Omental fat pad (tissue), 4 donors: ENCODE data around the gene MYH6. TPM values are rescaled to one million over a fixed set of nuclear protein-coding genes. Genes with fewer than 3 reads are reported as not detected.

Experiments
- ATAC-seq: fragments of 150-250 bp; one replicate; pipeline ENCODE4 v1.9.1; 2016; ENCODE audit warnings: mild to moderate bottlenecking, moderate library complexity; ENCODE audit not compliant: low FRiP score
- DNase-seq: peaks from one replicate; pipeline ENCODE4 v3.0.0-alpha.2; 2019; ENCODE audit warnings: low spot score
- total RNA-seq, 4 donors: library from RNA; depleted of rRNA; stranded (reverse); fragments of >200 nt; gene quantifications; one replicate each; pipeline ENCODE4 v1.1.0, GENCODE V29; 2016
- TF ChIP-seq, protein P1 (sequence below), 3 donors: fragments of 450-650 bp; IDR thresholded peaks; one replicate each; pipeline ENCODE4 v1.5.1; 2016 to 2017; ENCODE audit warnings: antibody characterized with exemption in 3 of 3, mild to moderate bottlenecking in 3 of 3, moderate library complexity in 2 of 3

The MYH6 gene
- total RNA-seq, 4 donors from 2014 or later = not detected

- DNase-seq = no peak
- TF ChIP-seq, protein P1, sequence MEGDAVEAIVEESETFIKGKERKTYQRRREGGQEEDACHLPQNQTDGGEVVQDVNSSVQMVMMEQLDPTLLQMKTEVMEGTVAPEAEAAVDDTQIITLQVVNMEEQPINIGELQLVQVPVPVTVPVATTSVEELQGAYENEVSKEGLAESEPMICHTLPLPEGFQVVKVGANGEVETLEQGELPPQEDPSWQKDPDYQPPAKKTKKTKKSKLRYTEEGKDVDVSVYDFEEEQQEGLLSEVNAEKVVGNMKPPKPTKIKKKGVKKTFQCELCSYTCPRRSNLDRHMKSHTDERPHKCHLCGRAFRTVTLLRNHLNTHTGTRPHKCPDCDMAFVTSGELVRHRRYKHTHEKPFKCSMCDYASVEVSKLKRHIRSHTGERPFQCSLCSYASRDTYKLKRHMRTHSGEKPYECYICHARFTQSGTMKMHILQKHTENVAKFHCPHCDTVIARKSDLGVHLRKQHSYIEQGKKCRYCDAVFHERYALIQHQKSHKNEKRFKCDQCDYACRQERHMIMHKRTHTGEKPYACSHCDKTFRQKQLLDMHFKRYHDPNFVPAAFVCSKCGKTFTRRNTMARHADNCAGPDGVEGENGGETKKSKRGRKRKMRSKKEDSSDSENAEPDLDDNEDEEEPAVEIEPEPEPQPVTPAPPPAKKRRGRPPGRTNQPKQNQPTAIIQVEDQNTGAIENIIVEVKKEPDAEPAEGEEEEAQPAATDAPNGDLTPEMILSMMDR (IDR thresholded peaks at IDR 0.05) = no peak
- no peak for ATAC-seq
Observed at GRCh38 chr14:23434488-23435222, 26.6 kb upstream of the MYH6 start.

DNA sequence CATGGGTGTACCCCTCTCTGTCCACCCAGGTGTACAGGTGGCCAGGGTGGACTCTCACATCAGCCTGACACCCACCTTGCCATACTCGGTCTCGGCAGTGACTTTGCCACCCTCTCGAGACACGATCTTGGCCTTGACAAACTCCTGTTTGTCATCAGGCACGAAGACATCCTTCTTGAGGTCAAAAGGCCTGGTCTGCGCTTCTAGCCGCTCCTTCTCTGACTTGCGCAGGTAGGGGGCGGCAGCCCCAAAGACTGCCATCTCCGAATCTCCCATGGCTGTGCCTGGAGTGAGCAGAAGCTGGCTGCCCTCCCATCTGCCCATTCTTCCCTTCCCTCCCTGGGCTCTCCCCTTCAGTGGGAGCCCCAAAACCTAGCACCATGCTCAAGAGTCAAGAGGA is 25.4 kb upstream of the MYH6 start:
- DNase-seq (no peak), ATAC-seq (no peak)
- TF ChIP-seq, protein P1 (IDR thresholded peaks at IDR 0.05) = no peak

DNA sequence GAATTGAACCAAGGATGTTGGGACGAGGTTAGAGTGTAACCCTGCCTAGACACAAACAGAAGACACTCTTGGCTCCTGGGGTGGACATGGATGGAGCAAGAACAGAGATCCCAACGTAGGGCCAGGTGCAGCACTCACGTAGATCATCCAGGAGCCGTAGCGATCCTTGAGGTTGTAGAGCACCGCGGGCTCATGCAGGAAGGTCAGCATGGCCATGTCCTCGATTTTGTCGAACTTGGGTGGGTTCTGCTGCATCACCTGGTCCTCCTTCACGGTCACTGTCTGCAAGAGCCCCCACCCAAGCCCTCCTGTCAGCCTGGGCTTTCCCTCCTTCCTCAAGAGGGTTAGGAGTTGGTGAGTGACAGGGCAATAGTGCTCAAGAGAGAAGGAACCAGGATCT is 24.9 kb upstream of the MYH6 start:
- DNase-seq (no peak), ATAC-seq (no peak)
- TF ChIP-seq, protein P1 (IDR thresholded peaks at IDR 0.05) = no peak

DNA sequence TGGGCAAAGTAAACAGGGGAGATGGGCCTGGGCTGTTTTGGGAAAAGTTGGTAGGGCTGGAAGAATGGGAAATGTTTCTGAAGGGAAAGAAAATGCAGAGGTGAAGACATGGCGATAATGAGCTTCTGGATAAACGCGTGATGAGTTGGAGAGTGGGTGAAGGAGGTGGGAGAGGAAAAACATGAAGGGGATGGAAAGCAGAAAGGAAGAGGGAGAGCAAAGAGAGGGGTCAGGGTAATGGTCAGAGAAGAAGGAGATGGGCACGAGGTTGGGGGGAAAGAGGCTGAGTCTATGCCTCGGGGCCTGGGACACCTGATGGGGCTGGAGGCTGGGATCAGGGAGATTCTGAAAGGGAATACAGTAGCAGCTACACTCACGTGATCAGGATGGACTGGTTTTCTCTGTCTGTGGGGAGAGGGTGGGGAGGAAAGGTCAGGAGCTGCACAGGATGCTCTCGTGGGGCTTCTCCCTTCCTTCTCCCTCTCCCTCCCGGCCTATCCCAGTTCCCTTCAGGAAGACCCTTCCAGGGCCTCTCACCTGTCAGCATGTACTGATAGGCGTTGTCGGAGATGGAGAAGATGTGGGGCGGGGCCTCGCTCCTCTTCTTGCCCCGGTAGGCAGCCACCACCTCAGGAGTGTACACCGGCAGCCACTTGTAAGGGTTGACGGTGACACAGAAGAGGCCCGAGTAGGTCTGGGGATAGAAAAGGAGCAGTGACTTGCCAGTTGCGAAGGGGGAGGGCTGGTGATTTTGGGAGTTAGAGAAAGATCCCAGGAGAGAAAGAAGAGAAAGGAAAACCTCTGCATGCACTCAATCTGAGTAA is 24.2 kb upstream of the MYH6 start:
- DNase-seq (no peak), ATAC-seq (no peak)
- TF ChIP-seq, protein P1 (IDR thresholded peaks at IDR 0.05) = no peak

DNA sequence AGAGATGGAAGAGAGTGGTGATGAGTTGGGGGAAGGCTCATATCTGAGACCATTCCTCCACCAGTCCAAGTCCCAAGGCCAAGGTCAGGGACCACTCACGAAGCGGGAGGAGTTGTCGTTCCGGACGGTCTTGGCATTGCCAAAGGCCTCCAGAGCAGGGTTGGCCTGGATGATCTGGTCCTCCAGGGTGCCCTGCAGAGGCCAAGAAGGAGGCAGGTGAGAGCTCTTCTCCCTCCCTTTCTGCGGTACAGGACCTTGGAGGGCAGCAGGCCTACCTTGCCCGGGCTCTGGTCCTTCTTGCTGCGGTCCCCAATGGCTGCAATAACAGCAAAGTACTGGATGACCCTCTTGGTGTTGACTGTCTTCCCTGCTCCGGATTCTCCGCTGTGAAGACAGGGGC is 23.4 kb upstream of the MYH6 start:
- ATAC-seq (no peak), DNase-seq (no peak)
- TF ChIP-seq, protein P1 (IDR thresholded peaks at IDR 0.05) = no peak

GRCh38 chr14:23430723-23431085 is 22.6 kb upstream of the MYH6 start:
- ATAC-seq = no peak
- TF ChIP-seq, protein P1 (IDR thresholded peaks at IDR 0.05) = no peak

More at GRCh38 chr14:23430723-23431085, 22.6 kb upstream of the MYH6 start:
- no peak for DNase-seq
